Keratinocyte (primary cell): ENCODE data around the gene TM9SF3.

Source experiments
- CTCF ChIP-seq, 3 experiments: IDR thresholded peaks in 1 of 3; conservative IDR thresholded peaks in 1 of 3; optimal IDR thresholded peaks in 1 of 3; 2 replicates in 2 of 3; 3 replicates in 1 of 3; pipeline versions ENCODE3 to v1.5.1; 2011; ENCODE audit warnings: low read length in 3 of 3, mild to moderate bottlenecking in 3 of 3, moderate library complexity in 2 of 3, control low read depth in 1 of 3, inconsistent platforms in 1 of 3; ENCODE audit not compliant: insufficient read depth in 2 of 3; ENCODE audit errors: extremely low read depth in 1 of 3
- EZH2 ChIP-seq: IDR thresholded peaks from one replicate; pipeline ENCODE4 v1.6.1; 2012; ENCODE audit warnings: inconsistent platforms, mild to moderate bottlenecking, low read length, moderate library complexity

- no peak for TF ChIP-seq CTCF (optimal IDR thresholded peaks at IDR 0.05 in 1 of 3, IDR thresholded peaks at IDR 0.05 in 1 of 3, conservative IDR thresholded peaks at IDR 0.05 in 1 of 3; ENCODE audit: extremely low read depth in 1 of 3, insufficient read depth in 2 of 3, low read length in 3 of 3)
- no peak for TF ChIP-seq EZH2
Measured at GRCh38 chr10:96595741-96596140, 8.9 kb upstream of the TM9SF3 start.
